Lower lobe of right lung (tissue), 2 donors: ENCODE data around the gene ZNF469. TPM values are rescaled to one million over a fixed set of nuclear protein-coding genes. Genes with fewer than 3 reads are reported as not detected.

Source experiments
- ATAC-seq, 2 donors: fragments of 200-7000 bp; cut with Tn5 transposase; one replicate each; pipeline ENCODE4 v1.9.1; 2020 to 2022; ENCODE audit warnings: mild to moderate bottlenecking in 2 of 2, moderate library complexity in 2 of 2
- DNase-seq: peaks from one replicate; pipeline ENCODE4 v3.0.0-alpha.2; 2020
- H3K27ac ChIP-seq: fragments of 200-600 bp; one replicate; pipeline ENCODE4 v1.8.0; 2022
- H3K27me3 ChIP-seq: fragments of 200-600 bp; one replicate; pipeline ENCODE4 v1.8.0; 2022; ENCODE audit warnings: low read depth
- H3K36me3 ChIP-seq: fragments of 200-600 bp; one replicate; pipeline ENCODE4 v1.8.0; 2022; ENCODE audit warnings: mild to moderate bottlenecking
- H3K4me1 ChIP-seq: fragments of 200-600 bp; one replicate; pipeline ENCODE4 v1.8.0; 2022
- H3K4me3 ChIP-seq: fragments of 200-600 bp; one replicate; pipeline ENCODE4 v1.8.0; 2022; ENCODE audit warnings: mild to moderate bottlenecking
- H3K9me3 ChIP-seq: fragments of 200-600 bp; one replicate; pipeline ENCODE4 v1.8.0; 2022
- intact Hi-C: fragments of 100-400 bp; cut with DNase I; formaldehyde crosslinking; loops from one replicate; pipeline ENCODE4 v1.11.0; 2022
- total RNA-seq: library from RNA; stranded (reverse); fragmentation: NEBNext Ultra II Directional; extraction: Animal tissue kit (Norgen Biotek cat#: 25700); gene quantifications from one replicate; pipeline ENCODE4 v1.2.1, GENCODE V29; 2021
- TF ChIP-seq, protein P1 (sequence below): fragments of 200-600 bp; IDR thresholded peaks from one replicate; pipeline ENCODE4 v1.8.0; 2022; ENCODE audit warnings: antibody characterized with exemption, mild to moderate bottlenecking
- donor health status: DM: no; HTN: yes; CAD: no; lungs with severe emphysema.

Gene ZNF469
- total RNA-seq, 1 donor from 2014 or later: 2.0 TPM

GRCh38 chr16:88374736-88375135, 8.0 kb upstream of the ZNF469 start:
- Histone ChIP-seq H3K36me3 (no peaks in the 10 kb centered on the region), H3K4me1 (no peaks in the 10 kb centered on the region), H3K27ac (no peak overlapping the region), H3K27me3 (peaks cover 14% of the 10 kb centered on the region), H3K9me3 (no peaks in the 10 kb centered on the region), H3K4me3 (no peak overlapping the region)
- TF ChIP-seq, protein P1, sequence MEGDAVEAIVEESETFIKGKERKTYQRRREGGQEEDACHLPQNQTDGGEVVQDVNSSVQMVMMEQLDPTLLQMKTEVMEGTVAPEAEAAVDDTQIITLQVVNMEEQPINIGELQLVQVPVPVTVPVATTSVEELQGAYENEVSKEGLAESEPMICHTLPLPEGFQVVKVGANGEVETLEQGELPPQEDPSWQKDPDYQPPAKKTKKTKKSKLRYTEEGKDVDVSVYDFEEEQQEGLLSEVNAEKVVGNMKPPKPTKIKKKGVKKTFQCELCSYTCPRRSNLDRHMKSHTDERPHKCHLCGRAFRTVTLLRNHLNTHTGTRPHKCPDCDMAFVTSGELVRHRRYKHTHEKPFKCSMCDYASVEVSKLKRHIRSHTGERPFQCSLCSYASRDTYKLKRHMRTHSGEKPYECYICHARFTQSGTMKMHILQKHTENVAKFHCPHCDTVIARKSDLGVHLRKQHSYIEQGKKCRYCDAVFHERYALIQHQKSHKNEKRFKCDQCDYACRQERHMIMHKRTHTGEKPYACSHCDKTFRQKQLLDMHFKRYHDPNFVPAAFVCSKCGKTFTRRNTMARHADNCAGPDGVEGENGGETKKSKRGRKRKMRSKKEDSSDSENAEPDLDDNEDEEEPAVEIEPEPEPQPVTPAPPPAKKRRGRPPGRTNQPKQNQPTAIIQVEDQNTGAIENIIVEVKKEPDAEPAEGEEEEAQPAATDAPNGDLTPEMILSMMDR: no peak
- intact Hi-C loops: no loop called here
- no peak for ATAC-seq
- DNase-seq: peak; percentile 36

DNA sequence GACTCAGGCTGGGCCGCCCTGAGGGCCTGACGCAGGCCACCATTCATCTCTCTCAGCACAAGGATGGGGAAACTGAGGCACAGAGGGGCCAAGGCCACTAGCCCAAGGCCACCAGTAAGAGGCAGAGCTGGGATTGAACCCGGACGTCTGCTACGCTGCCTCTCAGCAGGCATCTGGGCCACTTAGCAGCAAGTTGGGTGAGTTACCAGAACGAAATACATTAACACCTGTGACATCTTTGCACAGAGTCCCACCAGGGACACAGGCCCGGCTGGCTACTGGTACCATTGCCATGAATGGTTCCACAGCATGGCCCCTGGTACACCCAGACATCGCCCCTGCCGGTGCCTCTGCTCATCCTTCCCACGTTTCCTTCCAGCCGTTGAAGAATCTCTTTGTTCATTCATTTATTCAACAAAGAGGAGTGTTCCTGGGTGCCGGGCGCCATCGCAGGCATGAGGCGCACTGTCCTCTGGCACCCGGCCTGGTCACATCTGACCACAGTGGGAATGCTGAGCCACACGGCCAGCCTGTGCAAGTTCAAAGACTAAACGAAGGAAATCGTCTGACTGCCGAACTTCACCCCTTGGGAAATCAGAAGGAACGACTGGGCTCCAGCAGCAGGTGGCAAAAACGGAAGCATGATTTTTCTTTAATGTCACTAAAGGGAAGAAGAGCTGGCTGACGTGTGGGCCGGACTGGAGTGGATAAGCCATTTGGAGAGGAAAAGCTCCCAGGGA, 7.4 kb upstream of the ZNF469 start:
- H3K27me3 ChIP-seq: peaks cover 14% of the 10 kb centered on the region
- H3K27ac ChIP-seq: no peak overlapping the region
- H3K4me3 ChIP-seq: no peak overlapping the region
- DNase-seq (peak; percentile 28), ATAC-seq (no peak)
- H3K9me3 ChIP-seq: no peaks in the 10 kb centered on the region
- H3K4me1 ChIP-seq: no peaks in the 10 kb centered on the region
- intact Hi-C loops: no loop called here
- TF ChIP-seq, protein P1: no peak
- H3K36me3 ChIP-seq: no peaks in the 10 kb centered on the region

DNA sequence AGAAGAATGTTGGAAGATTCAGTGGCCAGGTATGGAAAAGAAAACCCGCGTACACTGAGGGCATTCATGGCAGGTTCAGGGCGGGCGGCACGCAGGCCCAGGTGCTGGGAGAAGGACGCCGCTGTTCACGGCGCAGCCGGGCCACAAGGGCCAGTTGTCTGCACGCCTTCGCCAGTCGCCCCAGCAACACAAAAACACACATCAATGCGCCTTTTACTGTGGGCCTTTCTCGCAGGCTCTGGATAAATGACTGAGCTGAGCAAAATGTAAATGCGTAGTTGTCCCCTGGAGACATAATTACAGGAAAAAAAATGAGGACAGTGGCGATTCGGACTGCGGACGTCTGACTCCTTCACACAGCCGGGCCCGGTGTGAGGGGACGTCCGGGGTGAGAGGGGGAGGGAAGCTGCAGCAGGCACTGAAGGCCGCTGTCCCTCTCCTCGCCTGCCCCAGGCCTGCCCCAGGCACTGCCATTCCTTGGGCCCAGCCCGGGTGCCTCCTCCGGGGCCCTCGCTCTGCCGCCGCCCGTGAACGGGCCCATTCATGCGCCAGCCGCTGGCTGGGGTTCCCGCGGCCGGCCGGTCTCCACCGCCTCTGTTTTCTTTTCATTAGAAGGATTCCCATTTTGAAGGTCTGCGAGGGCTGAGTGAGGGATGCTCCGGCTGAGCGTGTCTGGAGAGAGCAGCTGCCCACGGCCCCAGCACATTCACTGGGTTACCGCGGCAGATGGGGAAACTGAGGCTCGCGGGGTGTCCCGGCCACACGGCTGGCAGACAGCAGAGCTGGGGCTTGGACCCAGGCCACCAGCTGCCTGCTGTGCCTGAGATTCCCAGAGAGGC, 6.5 kb upstream of the ZNF469 start:
- Histone ChIP-seq H3K4me3 (no peak overlapping the region), H3K36me3 (no peaks in the 10 kb centered on the region), H3K27me3 (peaks cover 14% of the 10 kb centered on the region), H3K9me3 (no peaks in the 10 kb centered on the region), H3K27ac (no peak overlapping the region), H3K4me1 (no peaks in the 10 kb centered on the region)
- intact Hi-C loops: no loop called here
- TF ChIP-seq, protein P1: no peak
- ATAC-seq (no peak), DNase-seq (peak; percentile 29)

DNA sequence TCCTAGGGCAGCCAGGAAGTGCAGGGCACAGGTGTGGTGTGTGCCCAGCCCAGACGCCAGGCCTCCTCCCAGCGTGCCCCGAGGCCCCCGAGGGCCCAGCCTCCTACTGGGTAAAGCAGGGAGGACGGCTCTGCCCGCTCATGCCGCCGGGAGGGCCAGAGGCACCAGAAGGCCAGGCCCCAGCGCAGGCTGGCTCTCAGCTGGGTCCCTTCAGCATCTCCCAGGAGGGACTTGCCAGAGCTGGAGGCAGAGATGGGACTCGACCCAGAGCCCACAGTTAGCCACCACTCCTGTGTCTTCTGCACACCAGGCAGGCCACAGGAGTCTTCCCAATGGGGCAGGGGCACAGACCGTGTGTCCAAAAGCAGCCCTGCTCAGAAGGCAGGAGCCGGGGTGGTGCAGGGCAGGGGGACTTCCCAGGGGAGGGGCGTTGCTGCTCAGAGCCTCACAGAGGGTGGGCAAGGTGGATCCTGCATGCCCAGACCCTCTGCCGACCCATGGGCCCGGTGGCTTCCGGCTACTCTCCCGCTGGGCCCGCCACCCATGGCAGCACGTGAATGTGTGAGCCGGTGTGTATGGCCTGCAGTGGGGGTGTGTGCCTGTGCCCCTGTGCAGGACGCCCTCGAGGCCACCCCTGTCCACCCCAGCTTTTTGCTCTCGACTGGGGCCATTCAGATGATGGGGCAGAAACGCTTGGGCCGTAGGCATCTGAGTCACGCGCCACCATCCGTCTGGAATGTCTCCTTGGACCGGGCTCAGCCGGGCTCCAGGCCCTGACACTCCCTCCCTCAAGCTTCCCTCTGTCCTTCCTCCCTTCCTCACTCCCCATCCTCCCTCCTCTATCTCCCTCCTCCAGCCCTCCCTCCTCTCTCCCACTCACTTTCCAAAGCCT, 5.7 kb upstream of the ZNF469 start:
- DNase-seq (peak; percentile 34), ATAC-seq (no peak)
- no peak overlapping the region for H3K4me3 ChIP-seq
- no peaks in the 10 kb centered on the region for H3K9me3 ChIP-seq
- H3K27me3 ChIP-seq: peaks cover 16% of the 10 kb centered on the region
- H3K36me3 ChIP-seq: no peaks in the 10 kb centered on the region
- H3K4me1 ChIP-seq: peaks cover 2% of the 10 kb centered on the region
- no peak overlapping the region for H3K27ac ChIP-seq
- intact Hi-C loops: no loop called here
- TF ChIP-seq, protein P1: no peak

DNA sequence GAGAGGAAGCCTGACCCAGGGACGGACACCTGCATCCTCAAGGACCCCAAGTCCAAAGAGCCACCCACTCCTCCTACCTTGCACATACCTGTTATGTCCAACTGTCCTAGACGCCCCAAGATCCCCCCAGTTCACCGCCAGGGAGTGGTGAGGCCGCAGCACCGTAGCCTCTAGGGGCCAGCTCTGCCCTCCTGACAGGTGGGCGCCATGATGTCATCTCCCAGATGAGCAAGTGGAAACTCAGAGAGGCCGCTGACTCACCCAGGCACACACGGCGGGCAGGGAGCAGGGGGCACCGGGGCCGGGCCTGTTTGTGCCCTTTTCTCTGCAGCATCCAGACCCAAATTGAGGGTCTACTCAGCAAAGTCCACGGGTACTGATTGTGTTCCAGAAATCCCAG, 4.8 kb upstream of the ZNF469 start:
- no peaks in the 10 kb centered on the region for H3K9me3 ChIP-seq
- DNase-seq (peak; percentile 32), ATAC-seq (no peak)
- no peak overlapping the region for H3K4me3 ChIP-seq
- peaks cover 8% of the 10 kb centered on the region for H3K4me1 ChIP-seq
- TF ChIP-seq, protein P1: no peak
- no peaks in the 10 kb centered on the region for H3K36me3 ChIP-seq
- H3K27me3 ChIP-seq: peaks cover 24% of the 10 kb centered on the region
- no peak overlapping the region for H3K27ac ChIP-seq
- intact Hi-C loops: no loop called here
